22Rv1 (cell line): ENCODE data around the gene OR4D1.

Experiments
- H3K27ac ChIP-seq: fragments of 450-650 bp; 2 replicates; pipeline ENCODE4 v1.5.1; 2017
- CTCF ChIP-seq: fragments of 450-650 bp; IDR thresholded peaks from 2 replicates; pipeline ENCODE4 v1.5.1; 2017; ENCODE audit warnings: mild to moderate bottlenecking
- ZFX ChIP-seq: fragments of 450-650 bp; IDR thresholded peaks from 2 replicates; pipeline ENCODE4 v1.6.1; 2017; ENCODE audit warnings: antibody characterized with exemption, borderline replicate concordance

OR4D1 gene

GRCh38 chr17:58195518-58196123, 47.4 kb downstream of the OR4D1 start:
- H3K27ac ChIP-seq, result no peak overlapping the region
- TF ChIP-seq CTCF, result no peak
- TF ChIP-seq ZFX, result no peak

GRCh38 chr17:58196610-58197009, 48.4 kb downstream of the OR4D1 start:
- H3K27ac ChIP-seq, result no peak overlapping the region

GRCh38 chr17:58200024-58200633, 51.9 kb downstream of the OR4D1 start:
- no peak overlapping the region for H3K27ac ChIP-seq
- peak; percentile 89 for TF ChIP-seq CTCF
- TF ChIP-seq ZFX, result no peak

More at GRCh38 chr17:58196610-58197009, 48.4 kb downstream of the OR4D1 start:
- no peak for TF ChIP-seq ZFX
- TF ChIP-seq CTCF, result no peak

- no peak for TF ChIP-seq ZFX
- TF ChIP-seq CTCF, result no peak
Measured at GRCh38 chr17:58202859-58203258, 54.7 kb downstream of the OR4D1 start.

GRCh38 chr17:58204796-58205195, 56.6 kb downstream of the OR4D1 start:
- TF ChIP-seq ZFX (no peak), CTCF (no peak)
- H3K27ac ChIP-seq, result no peak overlapping the region

More at GRCh38 chr17:58202859-58203258, 54.7 kb downstream of the OR4D1 start:
- H3K27ac ChIP-seq, result no peak overlapping the region

GRCh38 chr17:58205936-58206335, 57.8 kb downstream of the OR4D1 start:
- H3K27ac ChIP-seq, result no peak overlapping the region
- TF ChIP-seq CTCF (no peak), ZFX (no peak)

- TF ChIP-seq ZFX (no peak), CTCF (no peak)
- no peak overlapping the region for H3K27ac ChIP-seq
Measured at GRCh38 chr17:58207451-58207850, 59.3 kb downstream of the OR4D1 start.
